Measurements from ENCODE around the gene SLCO4A1.

SLCO4A1 gene

DNA sequence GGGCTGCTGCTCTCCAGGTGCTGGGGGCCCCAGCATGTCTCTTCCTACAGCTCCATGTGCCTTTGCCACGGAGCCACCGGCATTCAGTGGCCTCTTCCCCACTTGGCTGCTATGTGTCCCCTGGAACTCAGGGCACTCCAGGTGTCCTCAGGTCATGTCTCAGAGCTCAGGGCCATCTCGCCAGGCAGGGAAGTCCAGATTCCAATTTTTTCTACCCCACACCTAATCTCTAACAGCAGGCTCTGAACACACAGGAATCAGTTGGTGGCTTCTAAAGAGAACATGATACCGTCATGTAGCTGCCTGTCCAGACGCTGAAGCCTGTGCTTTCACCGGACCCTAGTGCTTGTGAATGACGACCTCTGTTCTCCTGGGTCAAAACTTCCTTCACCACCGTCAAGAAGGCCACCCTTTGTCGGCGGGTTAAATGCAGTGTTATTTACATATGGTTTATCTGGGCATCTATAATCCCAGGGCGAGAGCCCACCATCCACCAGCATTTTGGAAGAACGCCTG is 4.2 kb upstream of the SLCO4A1 start:
- DNase-seq, result no peak

DNA sequence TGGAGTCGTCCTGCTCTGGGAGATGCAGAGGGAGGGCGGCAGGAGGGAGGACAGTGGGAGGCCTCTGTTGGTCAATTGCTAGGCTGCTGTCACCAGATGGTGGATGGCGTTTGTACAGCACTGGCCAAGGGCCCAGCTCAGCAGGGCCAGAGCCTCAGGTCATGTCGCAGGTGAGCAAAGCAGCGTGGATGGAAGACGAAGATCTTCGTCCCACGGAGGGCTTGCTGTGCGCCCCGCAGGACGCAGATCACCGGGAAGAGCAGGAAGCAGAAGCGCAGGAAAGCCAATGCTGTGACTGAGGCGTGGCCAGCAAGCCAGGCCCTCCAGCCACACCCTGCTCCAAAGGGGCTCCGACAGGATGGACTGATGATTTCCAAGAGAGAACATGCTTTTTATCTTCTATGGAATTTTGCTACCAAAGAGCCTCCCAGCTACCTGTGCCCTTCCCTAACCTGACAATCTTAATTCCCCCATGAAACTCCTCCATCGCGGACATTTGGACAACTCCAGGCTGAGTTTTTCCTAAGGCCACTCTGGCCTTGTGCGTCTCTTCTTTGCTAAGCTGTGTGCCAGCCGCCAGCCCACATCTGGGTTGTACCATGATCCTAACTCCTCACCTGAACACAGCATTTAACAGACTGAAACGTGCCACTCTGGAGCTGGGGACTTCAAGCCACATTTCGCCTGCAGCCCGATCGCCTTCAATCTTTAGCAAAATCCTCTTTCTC is 3.5 kb upstream of the SLCO4A1 start:
- no peak for DNase-seq

DNA sequence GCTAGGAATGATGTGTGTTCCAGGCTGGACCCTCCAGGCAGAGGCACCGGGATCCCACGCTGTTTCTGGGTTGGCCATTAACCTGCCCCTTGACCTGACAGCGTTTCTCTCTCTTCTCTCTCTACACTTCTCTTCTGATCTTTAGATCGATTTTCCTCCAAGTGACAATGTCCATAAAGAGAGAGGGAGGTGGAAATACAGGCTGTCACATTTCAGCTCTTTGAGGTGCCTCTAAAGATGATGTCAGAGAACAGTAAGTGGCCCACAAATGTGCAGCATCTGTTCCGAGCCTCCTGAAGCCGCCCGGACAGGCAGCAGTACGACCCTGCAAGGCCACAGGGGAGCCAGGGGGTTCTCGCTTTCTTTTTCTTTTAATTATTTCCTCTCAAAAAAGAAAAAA is 2.5 kb upstream of the SLCO4A1 start:
- no peak for DNase-seq

DNA sequence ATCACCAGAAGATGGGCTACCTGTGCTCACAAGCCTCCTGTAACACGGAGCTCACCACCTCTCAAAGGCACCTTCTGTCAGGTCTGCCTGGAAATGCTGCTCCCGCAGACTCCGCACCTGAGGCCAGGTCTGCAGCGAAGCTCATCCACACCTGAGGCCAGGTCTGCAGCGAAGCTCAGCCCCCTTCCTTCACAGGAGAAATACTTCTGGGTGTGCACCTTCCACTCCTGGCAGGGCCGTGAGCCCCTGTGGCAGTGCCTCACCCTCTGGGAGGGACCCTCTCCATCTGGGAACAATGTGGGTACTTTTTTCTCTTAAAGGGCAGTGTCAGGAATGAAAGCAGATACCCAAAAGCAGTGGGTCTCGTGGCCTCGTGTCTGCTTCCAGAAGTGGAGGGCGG is 1.4 kb upstream of the SLCO4A1 start:
- no peak for DNase-seq

DNA sequence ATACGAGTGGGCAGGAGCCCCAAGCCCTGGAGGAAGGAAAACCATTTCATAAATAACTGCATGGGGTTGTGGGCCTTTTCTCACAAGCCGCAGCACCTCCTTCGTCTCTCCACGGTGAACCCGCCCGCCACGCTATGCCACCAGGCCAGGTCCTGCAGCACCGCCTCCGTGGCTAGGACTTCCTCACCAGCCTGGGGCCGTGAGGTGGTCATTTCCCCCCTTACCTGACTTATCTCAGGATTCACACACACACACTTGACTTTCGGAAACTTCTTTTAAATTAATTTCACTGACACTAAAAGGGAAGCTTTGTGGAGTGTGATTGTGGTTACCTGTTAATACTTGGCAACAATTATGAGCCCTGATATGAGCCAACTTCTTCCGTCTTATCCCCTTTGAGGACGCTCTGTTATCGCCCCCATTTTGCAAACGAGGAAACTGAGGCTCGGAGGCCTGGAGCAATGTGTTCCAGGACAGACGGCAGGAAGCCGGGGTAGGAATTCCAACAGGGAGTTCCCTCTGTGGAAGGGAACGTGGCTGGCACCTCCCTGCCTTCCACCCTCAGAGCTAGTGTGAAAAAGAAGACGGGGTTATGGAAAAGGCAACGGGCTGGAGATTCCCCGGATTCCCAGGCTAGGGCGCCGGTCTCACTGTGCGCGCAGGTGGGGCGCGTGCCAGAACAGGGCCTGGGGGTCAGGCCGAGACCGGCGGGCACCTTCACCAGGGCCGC is 817 bp upstream of the SLCO4A1 start:
- no peak for DNase-seq

DNA sequence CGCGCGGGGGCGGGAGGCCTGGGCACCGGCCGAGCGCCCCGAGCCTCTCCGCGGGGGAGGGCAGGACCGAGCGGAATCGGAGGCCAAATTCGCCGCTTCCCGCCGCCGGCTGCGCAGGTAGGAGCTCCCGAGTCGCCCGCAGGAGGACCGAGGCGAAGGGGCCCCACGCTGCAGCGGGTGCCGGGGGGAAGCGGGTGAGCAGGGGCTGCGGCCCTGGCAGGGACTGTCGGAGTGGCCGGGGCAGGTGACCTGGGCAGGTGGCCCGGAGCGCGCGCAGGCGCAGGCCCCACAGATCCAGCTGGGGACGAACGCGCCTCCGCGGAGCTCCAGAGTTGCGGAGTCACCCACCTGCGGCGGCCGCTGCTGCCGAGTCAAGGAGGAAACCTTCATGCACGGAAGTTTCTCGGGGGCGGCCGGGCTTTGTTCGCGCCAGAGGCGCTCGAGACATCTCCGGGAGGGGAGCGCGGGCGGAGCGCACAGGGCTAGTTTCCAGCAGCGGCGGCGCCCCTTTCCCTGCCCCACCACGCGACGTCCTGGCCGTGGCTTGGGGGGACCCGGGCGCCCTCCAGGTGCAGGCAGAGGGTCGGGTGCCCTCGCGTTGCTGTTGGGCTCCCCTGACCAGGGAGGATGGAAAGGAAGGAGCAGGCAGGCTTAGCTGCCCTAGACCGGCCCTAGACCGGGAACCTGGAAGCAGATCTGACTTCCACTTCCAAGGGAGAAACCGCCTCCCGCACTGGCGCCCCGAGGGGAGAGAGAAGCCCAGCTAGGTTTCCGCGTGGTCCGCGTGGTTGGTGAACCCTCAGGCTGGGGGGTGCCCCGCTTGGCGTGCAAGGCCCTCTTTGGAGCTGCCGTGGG is 590 bp downstream of the SLCO4A1 start:
- peak; percentile 42 for DNase-seq

DNA sequence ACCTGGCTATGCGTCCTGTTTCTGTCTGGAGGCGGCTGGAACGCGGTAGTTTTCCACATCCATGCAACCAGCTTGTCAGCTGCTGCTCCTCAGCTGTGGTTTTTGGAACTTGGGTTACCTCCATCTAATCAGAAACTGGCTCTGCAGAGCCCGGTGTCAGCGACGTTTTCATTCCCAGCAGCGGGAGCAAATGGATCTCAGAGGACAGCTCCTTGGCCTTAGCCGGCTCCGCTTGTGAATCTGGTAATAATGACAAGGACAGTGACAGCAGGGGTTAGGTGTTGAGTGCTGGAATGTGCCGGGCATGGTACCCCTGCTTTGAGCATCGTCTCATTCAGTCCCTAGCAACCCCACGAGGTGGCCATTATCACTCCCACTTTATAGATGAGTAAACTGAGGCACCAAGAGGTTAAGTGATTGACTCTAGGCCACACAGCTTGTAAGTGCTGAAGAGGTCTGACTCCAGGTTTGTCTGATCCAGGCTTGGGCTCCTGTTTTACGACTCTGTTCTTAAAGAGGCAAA is 1.3 kb downstream of the SLCO4A1 start:
- no peak for DNase-seq

DNA sequence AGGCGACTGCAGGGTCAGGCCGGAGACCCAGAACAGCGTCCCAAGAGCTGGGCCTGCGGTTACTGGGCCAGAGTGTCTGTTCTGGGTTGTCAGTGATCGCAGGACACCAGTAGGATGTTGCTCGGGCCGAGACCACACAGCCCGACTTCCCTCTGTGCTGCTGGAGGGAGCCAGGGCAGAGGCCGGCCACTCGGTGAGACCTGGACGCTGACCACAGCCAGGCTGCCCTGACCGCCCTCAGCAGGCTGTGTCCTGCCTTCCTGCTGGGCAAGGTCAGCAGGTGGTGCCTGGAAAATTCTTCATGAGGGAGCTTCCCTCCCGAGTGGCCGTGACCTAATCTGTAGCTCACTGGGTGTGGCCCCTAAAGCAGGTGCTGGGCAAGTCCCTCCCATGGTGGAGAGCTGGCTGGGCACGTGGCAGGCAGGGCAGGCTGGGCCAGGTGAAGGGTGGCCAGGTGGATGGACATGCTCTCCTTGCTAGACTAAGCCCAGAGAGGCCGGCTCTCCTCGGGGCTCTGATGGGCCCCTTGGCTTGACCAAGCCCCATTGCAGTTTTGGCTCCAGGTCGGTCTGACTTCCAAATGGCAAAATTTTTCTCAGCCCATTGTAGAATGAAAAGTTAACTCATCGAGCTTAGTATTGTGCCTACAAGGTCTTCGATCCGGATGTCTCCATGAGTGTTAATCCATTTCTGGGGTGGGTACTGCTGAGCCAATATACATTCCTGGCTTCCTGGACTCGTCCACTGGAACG is 1.9 kb downstream of the SLCO4A1 start:
- DNase-seq, result no peak

DNA sequence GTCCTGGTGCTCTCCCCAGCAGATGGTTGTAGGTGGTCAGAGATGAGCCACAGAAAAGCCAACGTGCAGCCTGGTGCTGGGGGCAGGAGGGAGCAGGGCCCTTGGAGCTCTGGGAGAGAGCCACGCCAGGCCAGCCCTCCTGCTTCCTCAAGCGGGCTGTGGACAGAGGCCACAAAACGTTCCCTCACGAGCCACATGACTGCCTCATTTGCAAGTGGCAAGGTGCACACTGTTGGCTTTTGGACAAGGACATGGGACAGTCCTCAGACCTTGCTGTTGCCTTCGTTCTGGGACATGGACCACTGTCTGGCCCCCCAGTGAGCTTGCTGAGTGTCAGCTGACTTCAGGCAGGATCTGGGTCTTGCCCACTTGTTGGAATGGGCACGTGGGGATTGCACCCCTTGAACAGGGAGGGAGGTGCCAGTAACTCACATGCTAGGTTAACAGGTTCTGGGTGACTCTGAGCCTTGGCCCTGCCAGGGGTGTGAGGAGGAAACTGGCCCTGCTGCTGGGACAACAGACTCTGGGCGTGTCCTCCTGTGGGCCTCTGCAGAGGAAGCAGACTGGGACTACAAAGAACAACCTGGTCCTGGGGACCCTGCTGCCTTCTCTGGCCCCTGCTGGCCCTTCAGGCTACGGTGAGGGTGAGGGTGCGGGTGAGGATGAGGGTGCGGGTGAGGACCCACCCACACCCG is 2.6 kb downstream of the SLCO4A1 start:
- DNase-seq, result no peak

DNA sequence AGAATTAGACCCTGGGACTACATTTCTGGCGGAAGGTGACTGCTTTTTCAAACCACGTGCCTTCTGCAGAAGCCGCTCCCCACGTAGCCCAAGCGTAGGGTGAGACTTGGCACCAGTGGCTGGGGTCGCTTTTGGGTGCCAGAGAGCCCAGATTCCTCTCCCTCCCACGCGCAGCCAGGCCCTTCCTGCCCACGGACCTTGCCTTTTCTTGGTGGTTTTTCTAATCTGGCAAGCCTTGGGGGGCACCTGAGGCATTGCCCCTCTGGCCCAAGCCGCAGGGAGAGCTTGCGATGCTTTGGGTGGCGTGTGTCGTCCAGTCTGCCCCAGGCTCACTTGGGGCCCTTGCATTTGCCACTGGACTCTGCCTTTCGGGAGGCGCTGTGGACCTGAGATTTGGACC is 3.3 kb downstream of the SLCO4A1 start:
- no peak for DNase-seq

DNA sequence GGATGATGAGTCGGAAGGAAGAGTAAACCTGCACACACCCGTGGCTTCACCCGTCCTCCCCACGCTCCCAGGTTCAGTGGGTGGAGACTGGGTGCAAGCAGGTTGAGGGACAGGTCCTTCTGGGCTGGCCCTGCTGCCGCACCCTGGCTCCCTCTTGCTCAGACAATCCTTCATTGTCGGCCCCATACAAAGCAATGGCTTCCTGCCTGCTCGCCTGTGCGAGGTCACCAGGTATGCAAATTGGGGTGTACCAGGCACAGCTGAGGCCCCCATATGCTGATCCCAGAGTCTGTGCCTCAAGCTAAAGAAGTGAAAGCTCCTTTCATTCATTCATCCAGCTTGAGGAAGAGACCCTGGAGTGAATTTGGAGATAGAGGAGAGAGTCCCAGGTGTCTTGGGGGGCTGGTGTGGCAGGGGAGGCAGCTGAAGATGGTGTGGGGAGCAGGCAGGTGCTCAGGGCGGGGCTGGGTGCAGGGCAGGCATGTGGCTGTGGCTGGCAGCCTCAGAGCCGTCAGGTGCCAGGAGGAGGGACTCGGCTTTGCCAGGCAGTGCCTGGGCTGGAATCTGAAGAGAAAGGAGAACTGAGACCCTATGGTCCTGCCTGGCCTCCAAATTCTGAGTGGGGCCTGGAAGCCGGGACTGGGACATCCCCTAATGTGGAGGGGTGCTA is 4.7 kb downstream of the SLCO4A1 start:
- no peak for DNase-seq

DNA sequence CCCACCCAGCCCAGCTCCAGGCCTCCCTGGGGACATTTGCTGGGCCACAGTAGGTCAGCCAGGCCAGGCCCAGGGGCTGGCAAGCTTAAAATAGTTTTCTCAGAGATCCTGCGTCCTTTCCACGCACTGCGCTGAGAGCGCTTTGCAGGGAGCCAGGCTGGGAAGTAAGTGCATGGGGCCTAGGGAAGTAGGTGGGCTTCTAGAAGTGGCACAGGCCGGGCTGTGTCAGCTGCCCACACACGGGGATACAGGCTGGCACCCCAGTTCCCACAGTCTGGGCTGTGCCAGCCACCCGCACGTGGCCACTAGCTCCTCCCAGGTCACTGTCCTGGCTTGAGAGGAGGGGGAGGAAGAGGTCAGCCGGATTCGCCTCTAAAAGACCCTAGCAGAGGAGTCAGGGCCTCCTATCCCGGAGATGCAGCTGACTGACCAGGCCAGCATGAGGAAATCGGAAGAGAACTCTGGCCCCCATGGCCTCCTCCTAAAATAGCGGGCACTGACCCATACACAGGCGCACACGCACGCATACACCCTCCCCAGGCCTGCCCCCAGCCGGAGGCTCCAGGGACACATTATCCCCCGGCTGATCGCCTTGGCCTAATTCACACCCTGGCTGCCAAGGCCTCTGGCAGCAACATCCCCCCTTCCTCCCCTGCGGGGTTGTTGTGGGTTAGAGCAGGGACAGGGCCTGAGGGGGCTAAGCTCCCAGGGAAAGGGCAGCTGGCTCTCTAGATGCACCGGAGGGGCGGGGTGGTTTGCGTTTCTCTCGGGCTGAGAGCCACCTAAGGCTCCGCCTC is 5.4 kb downstream of the SLCO4A1 start:
- DNase-seq, result no peak

DNA sequence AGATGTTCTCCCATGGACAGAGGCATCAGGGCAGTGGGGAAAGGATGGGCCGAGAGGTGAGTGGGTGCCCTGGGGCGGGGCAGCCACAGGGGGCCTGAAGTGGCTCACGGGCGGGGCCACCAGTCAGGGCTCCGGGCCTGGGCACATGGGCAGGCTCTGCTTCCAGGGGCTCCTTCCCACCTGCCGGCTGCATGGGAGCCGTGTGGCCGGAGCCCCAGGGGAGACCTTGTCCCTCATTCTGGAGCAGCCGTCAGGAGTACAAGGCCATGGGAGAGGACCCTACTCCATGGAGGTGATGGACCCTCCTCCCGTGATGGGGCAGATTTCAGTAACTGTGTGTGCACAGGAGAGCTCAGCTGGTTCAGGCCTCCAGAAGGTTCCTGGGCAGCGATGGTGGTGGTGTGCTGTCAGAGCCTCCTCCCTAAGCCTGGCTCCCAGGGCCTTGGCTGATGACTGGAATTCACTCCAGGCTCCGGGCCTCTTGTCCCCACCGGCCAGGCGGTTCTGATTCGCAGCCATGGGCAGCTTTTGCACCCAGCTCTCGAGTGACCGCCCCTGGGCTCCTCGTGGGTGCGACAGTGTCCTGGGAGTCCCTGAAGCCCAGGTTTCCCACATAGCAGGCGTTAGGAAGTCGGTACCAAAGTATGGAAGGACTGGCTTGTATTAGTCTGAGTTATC is 6.2 kb downstream of the SLCO4A1 start:
- DNase-seq, result no peak

DNA sequence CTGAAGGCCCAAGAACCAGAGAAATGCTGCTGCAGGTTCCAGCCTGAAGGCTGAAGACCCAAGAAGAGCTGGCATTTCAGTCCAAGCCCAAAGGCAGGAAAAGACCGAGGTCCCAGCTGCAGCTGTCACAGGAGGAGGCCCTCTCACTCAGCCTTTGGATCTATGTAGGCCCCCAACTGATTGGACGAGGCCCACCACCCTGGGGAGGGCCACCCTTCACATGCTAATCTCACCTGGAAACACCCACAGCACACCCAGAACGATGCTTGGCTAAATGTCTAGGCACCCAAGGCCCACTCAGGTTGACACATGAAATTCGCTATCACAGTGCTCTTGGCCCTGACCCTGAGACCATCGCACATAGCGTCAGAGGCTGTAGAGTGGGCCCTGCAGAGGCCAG is 6.8 kb downstream of the SLCO4A1 start:
- no peak for DNase-seq

DNA sequence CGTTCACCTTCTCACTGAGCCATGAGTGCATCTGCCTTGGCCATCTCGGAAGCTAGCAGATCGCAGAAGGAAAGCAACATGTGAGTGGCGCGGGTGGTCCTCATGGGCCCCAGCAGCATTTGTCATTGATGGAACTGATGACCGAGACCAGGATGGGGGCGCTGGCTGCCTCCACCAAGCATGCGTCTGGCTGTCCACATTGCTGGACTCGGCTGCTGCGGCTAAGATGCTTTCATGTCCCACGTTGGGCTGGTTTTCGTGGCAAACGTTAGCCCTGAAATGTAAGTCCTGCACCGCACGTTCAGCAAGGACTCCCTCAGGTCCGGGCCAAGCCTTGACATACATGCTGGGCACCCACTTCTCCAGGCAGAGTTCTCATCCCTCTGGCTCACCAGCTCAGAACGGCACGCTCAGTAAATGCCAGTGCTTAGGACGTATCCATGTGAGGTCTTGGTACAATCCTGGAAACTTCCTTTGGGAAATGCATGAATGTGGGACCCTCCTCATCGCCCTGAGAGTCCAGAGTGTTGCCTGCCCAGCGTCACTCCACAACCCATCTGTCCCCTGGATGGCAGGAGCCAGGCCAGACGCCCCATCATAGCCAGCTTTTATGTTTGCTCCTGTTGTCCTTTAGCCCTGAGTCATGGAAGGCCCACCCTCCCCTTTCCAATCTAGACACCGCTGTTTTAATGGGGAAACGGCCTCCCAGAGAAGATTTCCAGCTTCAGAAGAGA is 8.4 kb downstream of the SLCO4A1 start:
- no peak for DNase-seq

DNA sequence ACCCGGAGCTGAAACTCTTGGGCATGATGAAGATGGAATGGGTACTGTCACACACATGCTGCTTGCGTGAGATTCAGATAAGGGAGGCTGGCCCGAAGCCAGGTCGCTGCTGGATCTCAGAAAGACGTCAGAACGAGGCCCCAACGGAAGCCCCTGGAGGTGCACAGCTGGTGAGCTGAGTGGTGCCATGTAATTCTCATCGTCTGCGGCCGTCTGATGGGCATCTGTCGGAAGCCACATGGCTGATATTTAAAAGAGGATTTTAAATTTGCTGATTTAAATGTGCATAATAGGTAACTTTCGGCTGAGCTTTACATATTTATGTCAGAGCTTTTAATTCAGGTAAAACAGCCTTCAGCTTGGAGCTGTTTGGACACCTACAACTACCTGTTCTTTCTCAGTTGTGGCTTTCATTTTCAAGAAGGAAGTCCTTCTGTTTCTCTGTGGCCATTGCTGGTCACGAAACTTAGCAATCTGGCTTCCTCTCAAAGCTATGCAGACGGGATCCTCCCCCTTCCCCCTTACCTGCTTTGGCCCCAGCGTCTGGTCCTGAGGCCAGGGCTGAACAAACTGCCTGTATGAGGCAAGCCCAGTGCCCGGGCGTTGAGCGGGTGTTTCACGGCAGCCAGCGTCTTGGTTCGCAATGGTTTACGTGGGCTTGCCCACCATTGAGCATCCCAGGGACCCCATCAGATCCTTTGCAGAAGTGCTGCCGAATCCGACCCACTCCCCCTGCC is 9.2 kb downstream of the SLCO4A1 start:
- DNase-seq, result peak; percentile 88

DNA sequence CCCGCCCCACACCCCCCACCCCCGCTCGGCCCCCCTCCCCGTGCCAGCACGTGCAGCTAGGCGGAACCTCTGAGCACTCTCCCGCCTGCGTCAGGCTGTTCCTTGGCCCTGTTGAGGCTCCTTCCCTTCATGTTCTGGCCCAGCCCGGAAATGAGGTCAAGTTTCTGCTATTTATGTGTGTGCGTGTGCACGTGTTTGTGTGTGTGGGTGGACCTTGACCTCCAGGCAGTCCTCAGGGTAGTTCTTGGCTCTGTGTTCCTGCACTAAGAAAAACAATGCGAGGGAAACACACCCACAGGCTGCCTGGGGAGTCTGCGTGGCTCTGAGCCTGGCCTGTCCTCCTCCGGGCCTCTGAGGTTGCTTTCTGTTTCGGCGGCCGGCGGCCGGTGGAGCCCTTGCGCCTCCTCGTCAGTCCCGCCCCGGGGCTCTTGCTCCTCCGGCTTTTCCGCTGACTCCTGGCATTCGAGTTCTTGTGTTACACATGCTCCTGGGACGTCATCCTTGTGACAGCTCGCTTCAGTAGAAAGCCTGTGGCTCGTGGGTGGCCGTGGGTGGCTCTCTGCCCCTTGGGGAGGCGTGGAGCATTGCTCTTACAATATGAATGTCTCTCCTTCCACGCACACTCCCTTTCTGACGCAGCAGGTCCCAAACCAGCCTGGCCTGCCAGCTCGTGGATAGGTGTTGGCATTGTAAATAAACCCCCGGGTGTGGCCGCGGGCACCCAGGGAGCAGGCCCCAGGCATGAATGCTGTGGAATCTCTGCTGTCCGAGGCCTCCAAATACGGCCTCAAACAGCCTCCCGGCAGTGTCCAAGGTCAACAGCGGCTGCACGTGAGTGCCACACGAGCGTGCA is 10.0 kb downstream of the SLCO4A1 start:
- no peak for DNase-seq
